ENCODE measurements around the gene MVP. TPM values are rescaled to one million over a fixed set of nuclear protein-coding genes. Genes with fewer than 3 reads are reported as not detected.

The MVP gene
- total and polyA plus RNA-seq, 12 donors, result 73.9 to 492 (median 336) TPM

- Histone ChIP-seq H3K4me1 (replicated peaks in 1 of 2) (peaks cover 10 to 14% of the 10 kb centered on the region in 2 donors), H3K27ac (no peak overlapping the region), H3K4me3 (no peak overlapping the region), H3K9me3 (replicated peaks in 1 of 3) (no peaks in the 10 kb centered on the region), H3K27me3 (no peaks in the 10 kb centered on the region), H3K36me3 (replicated peaks in 1 of 2) (no peaks in the 10 kb centered on the region)
- TF ChIP-seq POLR2A (IDR thresholded peaks at IDR 0.05) (no peak), CTCF (IDR thresholded peaks at IDR 0.05) (no peak)
- WGBS, 4 donors, result 48 to 53% (median 50%) methylated on average over 8 to 15 of the region's 15 CpGs
- DNase-seq, result no peak
- intact Hi-C loops (cut with DNase I), result no loop called here
Observed at GRCh38 chr16:29896841-29897240, 76.6 kb downstream of the MVP start.

GRCh38 chr16:29897333-29897732, 77.1 kb downstream of the MVP start:
- Histone ChIP-seq H3K36me3 (replicated peaks in 1 of 2) (no peaks in the 10 kb centered on the region), H3K9me3 (replicated peaks in 1 of 3) (no peaks in the 10 kb centered on the region), H3K27ac (no peak overlapping the region), H3K4me3 (no peak overlapping the region), H3K27me3 (no peaks in the 10 kb centered on the region), H3K4me1 (replicated peaks in 1 of 2) (peaks cover 10 to 14% of the 10 kb centered on the region in 2 donors)
- no peak for TF ChIP-seq POLR2A (IDR thresholded peaks at IDR 0.05)
- 54 to 73% (median 64%) methylated on average over 4 of the region's 4 CpGs for WGBS, 4 donors
- intact Hi-C loops (cut with DNase I), result no loop called here
- no peak for DNase-seq

Small RNA genes lying within 50 kb of the gene (small RNA-seq; reads per million reads assigned to genes)
- gene AC009133.6, result 0 reads per million in 2 donors
- gene AC120114.4, result 0 reads per million in 2 donors

Other genes with a start within 250 kb of the MVP start
- 1 to 10 TPM in 6 of 9 donors, under 1 TPM in 3; 0.24 to 2.6 (median 1.2) TPM for gene SPN, start 157.2 kb upstream of the MVP start, total RNA-seq
- gene SPN, start 157.2 kb upstream of the MVP start, polyA plus RNA-seq, result 1 to 10 TPM in 1 of 3 donors, under 1 TPM in 2; 0.54 to 3.1 (median 0.64) TPM
- 100 to 1,000 TPM in 8 of 9 donors, 10 to 100 TPM in 1; 64.5 to 325 (median 136) TPM for gene QPRT, start 141.3 kb upstream of the MVP start, total RNA-seq
- gene QPRT, start 141.3 kb upstream of the MVP start, polyA plus RNA-seq, result 100 to 1,000 TPM in 1 of 3 donors, 10 to 100 TPM in 2; 48.8 to 111 (median 54.7) TPM
- 1 to 10 TPM in 4 of 9 donors, under 1 TPM in 5; 0.11 to 1.8 (median 0.97) TPM for gene C16orf54, start 74.5 kb upstream of the MVP start, total RNA-seq
- under 1 TPM; 0.22 to 0.72 (median 0.61) TPM for gene C16orf54, start 74.5 kb upstream of the MVP start, polyA plus RNA-seq
- under 1 TPM in 2 of 9 donors, not detected in 7; 0.07 to 0.11 TPM for gene ZG16, start 42.2 kb upstream of the MVP start, total RNA-seq
- gene ZG16, start 42.2 kb upstream of the MVP start, polyA plus RNA-seq, result under 1 TPM in 2 of 3 donors, not detected in 1; 0.16 to 0.20 TPM
- 10 to 100 TPM in 8 of 9 donors, 1 to 10 TPM in 1; 8.8 to 33.6 (median 16.7) TPM for gene KIF22, start 29.7 kb upstream of the MVP start, total RNA-seq
- 100 to 1,000 TPM in 2 of 3 donors, 1 to 10 TPM in 1; 9.1 to 127 (median 112) TPM for gene KIF22, start 29.7 kb upstream of the MVP start, polyA plus RNA-seq
- gene MAZ, start 13.9 kb upstream of the MVP start, total RNA-seq, result 100 to 1,000 TPM in 7 of 9 donors, 10 to 100 TPM in 2; 78.8 to 247 (median 140) TPM
- 100 to 1,000 TPM; 108 to 304 (median 147) TPM for gene MAZ, start 13.9 kb upstream of the MVP start, polyA plus RNA-seq
- 1 to 10 TPM in 8 of 9 donors, not detected in 1; 1.4 to 8.8 (median 2.2) TPM for gene PRRT2, start 8.3 kb upstream of the MVP start, total RNA-seq
- gene PRRT2, start 8.3 kb upstream of the MVP start, polyA plus RNA-seq, result 10 to 100 TPM in 1 of 3 donors, 1 to 10 TPM in 1, under 1 TPM in 1; 0.97 to 32.0 (median 5.0) TPM
- 10 to 100 TPM; 17.1 to 47.1 (median 39.8) TPM for gene PAGR1, start 4.3 kb upstream of the MVP start, total RNA-seq
- 10 to 100 TPM; 14.2 to 89.1 (median 60.9) TPM for gene PAGR1, start 4.3 kb upstream of the MVP start, polyA plus RNA-seq
- gene CDIPT, start 42.8 kb downstream of the MVP start, total RNA-seq, result 100 to 1,000 TPM in 7 of 9 donors, 10 to 100 TPM in 2; 84.7 to 203 (median 150) TPM
- gene CDIPT, start 42.8 kb downstream of the MVP start, polyA plus RNA-seq, result 10 to 100 TPM; 44.9 to 89.0 (median 74.5) TPM
- gene SEZ6L2, start 79.1 kb downstream of the MVP start, total RNA-seq, result 100 to 1,000 TPM in 1 of 9 donors, 10 to 100 TPM in 7, 1 to 10 TPM in 1; 7.5 to 302 (median 44.4) TPM
- gene SEZ6L2, start 79.1 kb downstream of the MVP start, polyA plus RNA-seq, result 10 to 100 TPM; 14.5 to 20.1 (median 20.1) TPM
- gene ASPHD1, start 80.0 kb downstream of the MVP start, total RNA-seq, result 1 to 10 TPM in 7 of 9 donors, under 1 TPM in 2; 0.34 to 9.3 (median 4.4) TPM
- 10 to 100 TPM in 1 of 3 donors, 1 to 10 TPM in 2; 2.4 to 15.8 (median 7.2) TPM for gene ASPHD1, start 80.0 kb downstream of the MVP start, polyA plus RNA-seq
- gene KCTD13, start 105.8 kb downstream of the MVP start, total RNA-seq, result 10 to 100 TPM in 8 of 9 donors, 1 to 10 TPM in 1; 6.2 to 39.4 (median 20.6) TPM
- 10 to 100 TPM; 13.2 to 37.1 (median 33.3) TPM for gene KCTD13, start 105.8 kb downstream of the MVP start, polyA plus RNA-seq
- 100 to 1,000 TPM; 113 to 300 (median 190) TPM for gene TMEM219, start 141.6 kb downstream of the MVP start, total RNA-seq
- 100 to 1,000 TPM; 100 to 278 (median 272) TPM for gene TMEM219, start 141.6 kb downstream of the MVP start, polyA plus RNA-seq
- gene TAOK2, start 153.4 kb downstream of the MVP start, total RNA-seq, result 10 to 100 TPM; 40.0 to 95.0 (median 73.4) TPM
- gene TAOK2, start 153.4 kb downstream of the MVP start, polyA plus RNA-seq, result 100 to 1,000 TPM in 1 of 3 donors, 10 to 100 TPM in 2; 36.6 to 135 (median 51.0) TPM
- 10 to 100 TPM; 11.0 to 35.0 (median 18.7) TPM for gene HIRIP3, start 175.2 kb downstream of the MVP start, total RNA-seq
- gene HIRIP3, start 175.2 kb downstream of the MVP start, polyA plus RNA-seq, result 10 to 100 TPM; 12.6 to 24.9 (median 20.2) TPM
- 100 to 1,000 TPM in 2 of 9 donors, 10 to 100 TPM in 7; 31.8 to 120 (median 71.2) TPM for gene INO80E, start 175.8 kb downstream of the MVP start, total RNA-seq
- gene INO80E, start 175.8 kb downstream of the MVP start, polyA plus RNA-seq, result 100 to 1,000 TPM in 2 of 3 donors, 10 to 100 TPM in 1; 42.8 to 362 (median 103) TPM
- gene DOC2A, start 190.6 kb downstream of the MVP start, total RNA-seq, result 10 to 100 TPM in 1 of 9 donors, 1 to 10 TPM in 5, under 1 TPM in 2, not detected in 1; 0.35 to 14.8 (median 2.8) TPM
- 10 to 100 TPM in 1 of 3 donors, 1 to 10 TPM in 1, under 1 TPM in 1; 0.60 to 33.0 (median 9.5) TPM for gene DOC2A, start 190.6 kb downstream of the MVP start, polyA plus RNA-seq
- not detected for gene C16orf92, start 202.7 kb downstream of the MVP start, total RNA-seq
- gene C16orf92, start 202.7 kb downstream of the MVP start, polyA plus RNA-seq, result not detected
- 1 to 10 TPM in 2 of 9 donors, under 1 TPM in 4, not detected in 3; 0.11 to 3.1 (median 0.61) TPM for gene TLCD3B, start 210.8 kb downstream of the MVP start, total RNA-seq
- gene TLCD3B, start 210.8 kb downstream of the MVP start, polyA plus RNA-seq, result 10 to 100 TPM in 1 of 3 donors, 1 to 10 TPM in 1, under 1 TPM in 1; 0.40 to 10.6 (median 1.8) TPM
- 1,000 to 10,000 TPM in 8 of 9 donors, 100 to 1,000 TPM in 1; 691 to 1,930 (median 1,545) TPM for gene ALDOA, start 245.3 kb downstream of the MVP start, total RNA-seq
- gene ALDOA, start 245.3 kb downstream of the MVP start, polyA plus RNA-seq, result 1,000 to 10,000 TPM in 1 of 3 donors, 100 to 1,000 TPM in 2; 623 to 1,215 (median 899) TPM